IPS-11a (cell line): ENCODE measurements around the gene PALM3.

Experiments
- H3K4me3 ChIP-seq: one replicate; pipeline ENCODE4 v1.5.1; 2013; ENCODE audit warnings: low read depth, low read length, control low read depth

PALM3 gene

DNA sequence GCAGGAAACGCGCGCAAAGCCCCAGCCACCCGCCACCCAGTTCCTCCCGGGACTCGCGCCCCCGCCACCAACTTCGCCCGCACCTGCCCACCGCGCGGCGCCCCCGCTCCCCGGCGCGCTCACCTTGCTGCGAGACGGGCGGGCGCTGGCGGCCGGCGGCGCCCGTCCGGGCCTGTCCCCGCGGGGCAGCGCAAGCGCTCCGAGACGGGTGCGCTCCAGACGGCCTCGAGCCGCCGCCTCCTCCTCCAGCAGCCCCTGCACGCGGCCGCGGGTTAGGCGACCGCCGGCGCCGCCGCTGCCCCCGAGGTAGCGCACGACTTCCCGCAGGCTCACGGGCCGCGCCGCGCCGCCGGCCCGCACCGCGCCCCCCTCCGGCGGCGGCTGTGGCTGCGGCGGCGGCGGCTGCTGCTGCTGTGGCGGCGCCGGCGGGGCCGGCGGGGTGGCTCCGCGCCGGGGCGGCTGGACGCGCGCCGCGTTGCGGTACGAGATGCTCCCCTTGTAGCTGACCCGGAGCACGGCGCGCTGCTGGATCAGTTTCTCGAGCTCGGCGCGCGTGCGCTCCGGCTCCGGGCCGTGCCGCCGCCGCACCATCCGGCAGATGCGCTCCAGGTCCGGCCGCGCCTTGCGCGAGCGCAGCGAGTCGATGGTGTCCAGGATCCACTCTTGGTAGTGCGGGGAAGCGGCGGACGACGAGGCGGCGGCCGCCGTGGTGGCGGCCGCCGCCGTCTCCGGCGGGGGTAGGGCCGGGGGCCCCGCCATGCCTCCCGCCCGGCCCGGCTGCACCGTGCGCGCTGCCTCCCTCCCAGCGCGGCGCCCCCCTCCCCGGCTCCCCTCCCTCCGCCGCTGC is 28.0 kb upstream of the PALM3 start:
- H3K4me3 ChIP-seq = peak overlapping the region; percentile 41

DNA sequence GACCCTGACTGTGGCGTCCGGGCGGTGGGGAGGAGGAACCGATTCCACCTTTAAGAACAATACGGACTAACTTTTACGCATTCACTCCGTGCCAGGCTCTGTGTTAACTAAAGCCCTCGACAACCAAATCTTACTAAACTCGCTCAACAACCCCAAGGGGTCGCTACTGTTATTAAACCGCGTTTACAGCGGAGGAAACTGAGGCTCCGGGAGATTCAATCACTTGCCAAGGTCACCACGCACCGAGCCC is 27.5 kb upstream of the PALM3 start:
- H3K4me3 ChIP-seq = peak overlapping the region; percentile 25

- H3K4me3 ChIP-seq = peak overlapping the region; percentile 25
Measured at GRCh38 chr19:14088634-14089411, 26.9 kb upstream of the PALM3 start.

- no peak overlapping the region for H3K4me3 ChIP-seq
Measured at GRCh38 chr19:14086098-14086497, 24.2 kb upstream of the PALM3 start.

DNA sequence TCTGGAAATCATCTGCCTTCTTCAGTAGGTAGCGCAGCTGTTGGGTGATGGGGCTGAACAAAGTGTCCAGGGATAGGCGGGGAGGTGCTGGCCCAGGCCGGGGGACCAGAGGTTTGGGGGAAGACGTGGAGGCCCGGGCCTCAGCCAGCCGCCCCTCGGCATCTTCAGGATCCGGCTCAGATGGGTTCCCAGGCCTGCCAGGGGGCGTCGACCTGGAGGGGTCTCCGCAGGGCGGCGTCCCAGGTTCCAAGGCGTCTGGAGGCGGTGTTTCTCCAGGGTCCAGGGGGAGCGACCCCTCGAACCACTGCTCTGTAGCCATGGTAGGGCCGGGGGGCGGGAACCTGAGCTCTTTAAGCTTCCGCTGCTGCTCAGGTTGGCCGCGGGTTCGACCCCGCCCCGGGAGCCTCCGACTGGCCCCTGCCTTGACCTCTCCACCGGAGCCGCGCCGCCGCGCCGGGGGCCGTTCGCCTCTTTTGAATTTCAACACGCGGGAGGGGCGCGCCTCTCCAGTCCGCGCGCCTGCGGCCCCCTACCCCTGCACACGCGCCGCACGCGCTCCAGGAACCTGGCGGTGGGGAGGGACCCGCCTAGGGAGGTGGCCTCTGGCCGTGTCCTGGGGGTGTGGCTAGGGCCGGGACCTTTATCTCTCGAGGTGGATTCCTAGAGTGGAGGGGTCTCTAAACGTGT is 23.6 kb upstream of the PALM3 start, which contains the start of gene C19orf67:
Gene C19orf67, minus strand, starts transcription at position 475 of the 687 bp plus-strand sequence. Its CDS starts 156 bp downstream, at position 319.
- peak within 1 kb of the TSS; percentile 13 for H3K4me3 ChIP-seq

DNA sequence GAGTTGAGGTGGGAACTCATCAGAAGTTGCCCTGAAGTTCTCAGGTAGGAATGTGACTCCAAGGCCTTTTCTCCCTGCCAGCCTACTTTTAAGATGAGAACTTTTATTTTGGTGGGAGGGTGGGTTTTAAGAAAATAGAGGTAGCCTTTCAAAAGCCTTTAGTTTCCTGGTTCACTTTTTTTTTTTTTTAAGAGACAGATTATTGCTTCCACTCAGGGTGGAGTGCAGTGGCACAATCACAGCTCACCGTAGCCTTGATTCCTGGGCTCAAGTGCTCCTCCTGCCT is 20.7 kb upstream of the PALM3 start:
- no peak overlapping the region for H3K4me3 ChIP-seq

- H3K4me3 ChIP-seq = peak overlapping the region; percentile 72
Measured at GRCh38 chr19:14081797-14082674, 20.2 kb upstream of the PALM3 start.

- peak overlapping the region; percentile 72 for H3K4me3 ChIP-seq
Measured at GRCh38 chr19:14080887-14081796, 19.3 kb upstream of the PALM3 start.

GRCh38 chr19:14078411-14078810 is 16.5 kb upstream of the PALM3 start:
- H3K4me3 ChIP-seq = no peak overlapping the region

DNA sequence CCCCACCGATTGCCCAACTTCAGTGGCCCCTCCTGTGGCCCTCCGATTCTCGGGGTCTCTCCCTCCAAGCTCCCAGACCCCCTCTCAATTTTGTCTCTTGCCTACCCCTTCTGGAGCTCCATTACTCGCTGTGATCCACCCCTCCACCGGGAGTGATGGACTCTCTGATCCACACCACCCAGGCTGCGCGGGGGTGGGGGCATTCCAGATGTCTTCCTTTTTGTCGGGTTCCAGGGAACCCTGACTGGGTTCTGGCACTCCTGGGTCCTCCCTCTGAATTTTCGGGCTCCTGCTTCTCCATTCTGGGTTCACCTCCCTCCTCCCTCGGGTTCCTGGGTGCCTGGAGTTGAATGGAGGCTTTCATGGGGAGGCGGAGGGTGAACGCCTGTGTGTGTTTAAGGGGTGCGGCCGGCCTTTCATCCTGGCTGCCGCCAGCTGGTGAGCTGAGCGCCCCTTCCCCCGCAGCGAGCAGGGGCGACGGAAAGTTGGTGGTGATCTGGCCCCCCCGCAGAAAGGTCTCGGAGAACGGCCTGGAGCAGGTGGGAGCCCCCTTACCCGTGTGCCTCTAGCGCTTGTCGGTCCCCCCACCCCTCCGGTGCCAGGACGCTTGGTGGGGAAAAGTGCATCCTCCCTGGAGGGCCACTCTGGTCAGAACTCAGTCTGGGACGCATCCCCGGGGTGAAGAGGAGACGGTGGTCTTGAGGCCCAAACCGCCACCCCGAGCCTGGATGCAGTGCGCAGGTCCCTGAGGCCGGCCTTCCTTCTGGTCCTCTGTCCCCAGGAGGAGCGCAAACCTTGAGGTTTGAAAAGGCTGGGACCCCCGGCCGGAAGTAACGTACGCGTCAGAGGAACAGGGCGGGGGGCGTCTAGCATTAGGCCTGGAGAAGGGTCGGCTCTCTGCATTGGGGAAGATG is 12.3 kb upstream of the PALM3 start:
- H3K4me3 ChIP-seq = peak overlapping the region; percentile 51

DNA sequence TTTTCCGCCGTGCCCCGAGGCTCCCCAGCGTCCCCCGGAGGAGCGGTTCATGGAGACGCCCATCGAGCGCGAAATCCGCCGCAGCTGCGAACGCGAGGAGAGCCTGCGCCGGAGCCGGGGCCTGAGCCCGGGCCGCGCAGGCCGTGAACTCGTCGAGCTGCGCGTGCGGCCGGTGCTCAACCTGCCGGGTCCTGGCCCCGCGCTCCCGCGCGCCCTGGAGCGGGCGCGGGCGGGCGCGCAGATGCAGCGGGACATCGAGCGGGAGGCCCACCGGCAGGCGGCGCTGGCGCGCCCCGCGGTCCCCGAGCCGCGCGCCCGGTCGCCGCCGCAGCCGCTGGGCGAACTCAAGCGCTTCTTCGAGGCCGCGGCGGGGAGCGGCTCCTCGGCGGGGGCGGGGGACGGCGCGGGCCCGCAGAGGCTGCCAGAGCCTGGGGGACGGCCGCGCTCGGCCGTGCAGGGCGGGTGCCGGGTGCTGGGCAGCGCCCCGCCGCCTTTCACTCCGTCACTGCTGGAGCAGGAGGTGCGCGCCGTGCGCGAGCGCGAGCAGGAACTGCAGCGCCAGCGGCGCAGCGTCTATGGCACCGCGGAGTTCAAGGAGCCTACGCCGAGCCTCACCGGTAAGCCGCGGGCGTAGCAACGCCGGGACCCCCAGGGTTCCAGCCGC is 11.5 kb upstream of the PALM3 start:
- H3K4me3 ChIP-seq = peak overlapping the region; percentile 51

GRCh38 chr19:14072535-14073260 is 10.8 kb upstream of the PALM3 start, which contains the start of gene MISP3:
MISP3 (plus strand) TSS chr19:14072786; CDS start chr19:14073310, 524 bp downstream.
- H3K4me3 ChIP-seq = peak within 1 kb of the TSS; percentile 51

DNA sequence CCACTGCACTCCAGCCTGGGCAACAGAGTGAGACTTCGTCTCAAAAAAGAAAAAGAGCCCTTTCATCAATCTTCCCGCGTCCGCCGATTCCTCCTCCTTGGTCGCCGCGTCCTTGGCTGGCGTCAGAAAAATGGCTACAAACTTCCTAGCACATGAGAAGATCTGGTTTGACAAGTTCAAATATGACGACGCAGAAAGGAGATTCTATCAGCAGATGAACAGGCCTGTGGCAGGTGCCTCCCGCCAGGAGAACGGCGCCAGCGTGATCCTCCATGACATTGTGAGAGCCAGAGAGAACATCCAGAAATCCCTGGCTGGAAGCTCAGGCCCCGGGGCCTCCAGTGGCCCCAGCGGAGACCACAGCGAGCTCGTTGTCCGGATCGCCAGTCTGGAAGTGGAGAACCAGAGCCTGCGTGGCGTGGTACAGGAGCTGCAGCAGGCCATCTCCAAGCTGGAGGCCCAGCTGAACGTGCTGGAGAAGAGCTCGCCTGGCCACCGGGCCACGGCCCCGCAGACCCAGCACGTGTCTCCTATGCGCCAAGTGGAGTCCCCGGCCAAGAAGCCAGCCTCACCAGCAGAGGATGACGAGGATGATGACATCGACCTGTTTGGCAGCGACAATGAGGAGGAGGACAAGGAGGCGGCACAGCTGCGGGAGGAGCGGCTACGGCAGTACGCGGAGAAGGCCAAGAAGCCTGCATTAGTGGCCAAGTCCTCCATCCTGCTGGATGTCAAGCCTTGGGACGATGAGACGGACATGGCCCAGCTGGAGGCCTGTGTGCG is 8.6 kb upstream of the PALM3 start:
- no peak overlapping the region for H3K4me3 ChIP-seq

DNA sequence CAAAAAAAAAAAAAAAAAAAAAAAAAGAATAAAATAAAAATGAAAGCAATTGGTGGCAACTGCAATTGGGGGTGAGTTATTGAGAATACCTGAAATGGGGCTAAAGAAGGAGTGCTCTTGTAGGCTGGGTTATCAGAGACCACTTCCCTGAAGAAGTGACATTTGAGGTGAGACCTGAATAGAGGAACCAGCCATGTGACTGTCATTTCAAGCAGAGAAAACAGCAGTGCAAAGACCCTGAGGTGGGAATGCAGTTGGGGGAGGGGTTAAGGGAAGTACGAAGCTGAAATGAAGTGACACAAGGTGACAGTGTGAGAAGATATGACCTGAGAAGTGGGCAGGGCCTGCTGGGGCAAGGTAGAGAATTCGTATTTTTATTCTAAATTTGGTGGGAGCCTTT is 4.3 kb upstream of the PALM3 start:
- no peak overlapping the region for H3K4me3 ChIP-seq

- no peak overlapping the region for H3K4me3 ChIP-seq
Measured at GRCh38 chr19:14063105-14063504, 1.2 kb upstream of the PALM3 start.

DNA sequence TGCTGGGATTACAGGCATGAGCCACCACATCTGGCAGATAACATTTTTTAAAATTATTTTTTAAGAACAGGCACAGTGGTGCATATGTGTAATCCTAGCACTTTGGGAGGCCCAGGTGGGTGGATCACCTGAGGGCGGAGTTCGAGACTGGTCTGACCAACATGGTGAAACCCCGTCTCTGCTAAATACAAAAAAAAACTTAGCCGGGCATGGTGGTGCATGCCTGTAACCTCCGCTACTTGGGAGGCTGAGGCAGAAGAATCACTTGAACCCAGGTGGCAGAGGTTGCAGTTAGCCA is 631 bp upstream of the PALM3 start:
- no peak overlapping the region for H3K4me3 ChIP-seq
